HepG2 (cell line): ENCODE data around the gene TTYH2. TPM values are rescaled to one million over a fixed set of nuclear protein-coding genes. Genes with fewer than 3 reads are reported as not detected.

ENCODE experiments used
- ATAC-seq: fragments of 200-7000 bp; cut with Tn5 transposase; 3 replicates; pipeline ENCODE4 v1.9.1; 2020; ENCODE audit warnings: mild to moderate bottlenecking, moderate library complexity
- BruUV-seq: library from RNA; stranded (reverse); fragments of 400-500 nt; replicated peaks from 2 replicates; lab custom pipeline; 2021; lab: Mats Ljungman, UMichigan
- CTCF ChIA-PET: fragments of 300-600 bp; formaldehyde crosslinking; extraction: SDS; loops from one replicate; lab custom pipeline; 2021; ENCODE audit warnings: low total read pairs, inconsistent platforms, low intra/inter-chr PET ratio; lab: Yijun Ruan, JAX
- POLR2A ChIA-PET: fragments of 350-600 bp; sonication (Branson Sonifier 250); formaldehyde crosslinking; loops from one replicate; lab custom pipeline; 2020; ENCODE audit warnings: antibody characterized with exemption, inconsistent platforms; lab: Yijun Ruan, JAX
- DNase-seq: peaks from one replicate; pipeline ENCODE4 v3.0.0-alpha.2; 2015; ENCODE audit warnings: low spot score
- FAIRE-seq: peaks from 3 replicates; lab custom pipeline; 2011; peaks lifted over from hg19 to GRCh38; lab: Jason Lieb, UNC
- H2AFZ ChIP-seq: one replicate; pipeline ENCODE4 v1.6.1; 2011; ENCODE audit warnings: low read length, inconsistent platforms
- H3K27ac ChIP-seq: fragments of 300-600 bp; 3 replicates; pipeline ENCODE4 v1.8.0; 2011; ENCODE audit warnings: mixed run types, mild to moderate bottlenecking, mixed read lengths, low read length, inconsistent platforms; ENCODE audit not compliant: insufficient read depth; ENCODE audit errors: extremely low read length
- H3K27me3 ChIP-seq, 2 experiments: fragments of 200-600 bp in 1 of 2; 2 replicates in 1 of 2; 3 replicates in 1 of 2; pipeline versions ENCODE4 v1.6.0 to v1.8.0; 2011; ENCODE audit warnings: low read length in 2 of 2, mild to moderate bottlenecking in 2 of 2, moderate library complexity in 2 of 2, inconsistent platforms in 1 of 2; ENCODE audit not compliant: insufficient read depth in 2 of 2, control insufficient read depth in 1 of 2
- H3K36me3 ChIP-seq, 2 experiments: fragments of 200-600 bp in 1 of 2; replicated peaks in 1 of 2; 2 replicates in 1 of 2; 3 replicates in 1 of 2; pipeline versions ENCODE4 v1.5.1 to v1.8.0; 2011; ENCODE audit warnings: low read length in 2 of 2, inconsistent platforms in 1 of 2; ENCODE audit not compliant: insufficient read depth in 2 of 2, control insufficient read depth in 1 of 2
- H3K4me1 ChIP-seq: 2 replicates; pipeline ENCODE4 v1.5.1; 2012; ENCODE audit warnings: low read length, inconsistent platforms; ENCODE audit not compliant: insufficient read depth
- H3K4me2 ChIP-seq: 2 replicates; pipeline ENCODE4 v1.6.0; 2011; ENCODE audit warnings: low read depth, low read length, inconsistent platforms
- H3K4me3 ChIP-seq, 3 experiments: fragments of 200-600 bp in 1 of 3; sonication (generic), shearing (Covaris generic) in 1 of 3; replicated peaks in 1 of 3; 2 replicates each; pipeline ENCODE4 v1.5.1; 2011 to 2016; ENCODE audit warnings: low read length in 3 of 3, inconsistent platforms in 2 of 3, low read depth in 2 of 3, mild to moderate bottlenecking in 2 of 3, control low read depth in 1 of 3, mixed read lengths in 1 of 3; ENCODE audit not compliant: insufficient read depth in 1 of 3
- H3K79me2 ChIP-seq: one replicate; pipeline ENCODE4 v1.6.1; 2011; ENCODE audit warnings: low read length, inconsistent platforms; ENCODE audit not compliant: insufficient read depth
- H3K9ac ChIP-seq: 2 replicates; pipeline ENCODE4 v1.6.0; 2011; ENCODE audit warnings: mild to moderate bottlenecking, low read depth, low read length, inconsistent platforms; ENCODE audit not compliant: insufficient read depth
- H3K9me3 ChIP-seq: 2 replicates; pipeline ENCODE4 v1.5.1; 2012; ENCODE audit warnings: mild to moderate bottlenecking, low read length
- H4K20me1 ChIP-seq: 2 replicates; pipeline ENCODE4 v1.6.0; 2011; ENCODE audit warnings: inconsistent platforms, mild to moderate bottlenecking, low read length, moderate library complexity; ENCODE audit not compliant: insufficient read depth
- GABPA ChIP-seq, 2 experiments: IDR thresholded peaks; 2 replicates each; pipeline ENCODE4 v1.6.1; 2011 to 2016; ENCODE audit warnings: low read depth in 2 of 2, low read length in 1 of 2, missing biosample characterization in 1 of 2, missing genetic modification characterization in 1 of 2
- HMGA1 ChIP-seq: sonication (generic); formaldehyde crosslinking; conservative IDR thresholded peaks from 2 replicates; pipeline ENCODE4 v1.4.0; 2020; ENCODE audit warnings: missing genetic modification reagents
- NR2C2 ChIP-seq: sonication (generic); formaldehyde crosslinking; IDR thresholded peaks from 2 replicates; pipeline ENCODE4 v1.4.0; 2020; ENCODE audit warnings: missing genetic modification reagents, mild to moderate bottlenecking, moderate library complexity, borderline replicate concordance
- STAG1 ChIP-seq: sonication (generic); formaldehyde crosslinking; IDR thresholded peaks from 2 replicates; pipeline ENCODE4 v1.4.0; 2020; ENCODE audit warnings: missing genetic modification reagents
- TAF1 ChIP-seq: sonication (generic); formaldehyde crosslinking; IDR thresholded peaks from 2 replicates; pipeline ENCODE4 v1.4.0; 2020; ENCODE audit warnings: missing genetic modification reagents
- TSC22D2 ChIP-seq: sonication (generic); formaldehyde crosslinking; IDR thresholded peaks from 2 replicates; pipeline ENCODE4 v1.5.1; 2020; ENCODE audit warnings: missing genetic modification reagents, mild to moderate bottlenecking, borderline replicate concordance
- ZNF160 ChIP-seq: sonication (generic); formaldehyde crosslinking; IDR thresholded peaks from 2 replicates; pipeline ENCODE4 v1.8.0; 2022; ENCODE audit warnings: mild to moderate bottlenecking, inconsistent platforms, missing genetic modification reagents
- ZNF235 ChIP-seq: sonication (generic); formaldehyde crosslinking; IDR thresholded peaks from 2 replicates; pipeline ENCODE4 v1.8.1; 2023; ENCODE audit warnings: mild to moderate bottlenecking, missing genetic modification reagents, borderline replicate concordance
- ZNF337 ChIP-seq: sonication (generic); formaldehyde crosslinking; IDR thresholded peaks from 2 replicates; pipeline ENCODE4 v1.5.1; 2020; ENCODE audit warnings: missing genetic modification reagents, low read depth, mild to moderate bottlenecking, borderline replicate concordance
- ZNF530 ChIP-seq: sonication (generic); formaldehyde crosslinking; IDR thresholded peaks from 2 replicates; pipeline ENCODE4 v1.5.0; 2020; ENCODE audit warnings: low read depth, mild to moderate bottlenecking, missing genetic modification reagents
- ZNF558 ChIP-seq: sonication (generic); formaldehyde crosslinking; IDR thresholded peaks from 2 replicates; pipeline ENCODE4 v1.9.0; 2022; ENCODE audit warnings: mild to moderate bottlenecking, missing genetic modification reagents, borderline replicate concordance
- ZNF660 ChIP-seq: sonication (generic); formaldehyde crosslinking; IDR thresholded peaks from 2 replicates; pipeline ENCODE4 v1.5.1; 2020; ENCODE audit warnings: mild to moderate bottlenecking, low read depth, missing genetic modification reagents, borderline replicate concordance
- WGBS: methylation state at CpG from one replicate; pipeline ENCODE4 v1.1.6; 2017; ENCODE audit warnings: low lambda C conversion rate; 5-methylcytosine and 5-hydroxymethylcytosine counted together
- in situ Hi-C: cut with HindIII; loops from 2 replicates; pipeline ENCODE4 v1.10.0; 2017; ENCODE audit warnings: low pct_unique_long_range_greater_than_20kb; ENCODE audit not compliant: extremely low pct_ligation_motif_present
- intact Hi-C: fragments of 100-400 bp; cut with micrococcal nuclease; formaldehyde crosslinking; loops from one replicate; pipeline ENCODE4 v1.10.0; 2022; ENCODE audit not compliant: unreplicated experiment
- polyA plus RNA-seq, 8 experiments: library from polyadenylated mRNA; depleted of rRNA in 3 of 8; stranded (reverse) in 7 of 8; unstranded in 1 of 8; fragments of >200 nt; fragmentation: Illumina TruSeq in 4 of 8; extraction: Trizol in 4 of 8; gene quantifications; 2 replicates each; pipeline versions ENCODE4 v1.2.1 to v1.2.3, GENCODE V29; 2011 to 2016; ENCODE audit warnings: low read depth in 4 of 8, missing spikeins in 1 of 8, mixed read lengths in 1 of 8; ENCODE audit not compliant: insufficient read depth in 1 of 8
- total RNA-seq, 5 experiments: library from RNA; depleted of rRNA; stranded (reverse); fragments of >200 nt; fragmentation: Illumina TruSeq; extraction: Trizol; gene quantifications; 2 replicates each; pipeline ENCODE4 v1.2.3, GENCODE V29; 2016; ENCODE audit warnings: low read depth in 1 of 5
- TF ChIP-seq, protein P1 (sequence below): sonication (generic); formaldehyde crosslinking; IDR thresholded peaks from 2 replicates; pipeline ENCODE4 v1.5.0; 2020; ENCODE audit warnings: missing genetic modification reagents, mild to moderate bottlenecking, borderline replicate concordance

Gene TTYH2
- total and polyA plus RNA-seq, 2 of the 13 experiments (the other 11 are each of a cell fraction or from before 2014, with no cell fraction given) = 0.77 to 0.96 TPM

DNA sequence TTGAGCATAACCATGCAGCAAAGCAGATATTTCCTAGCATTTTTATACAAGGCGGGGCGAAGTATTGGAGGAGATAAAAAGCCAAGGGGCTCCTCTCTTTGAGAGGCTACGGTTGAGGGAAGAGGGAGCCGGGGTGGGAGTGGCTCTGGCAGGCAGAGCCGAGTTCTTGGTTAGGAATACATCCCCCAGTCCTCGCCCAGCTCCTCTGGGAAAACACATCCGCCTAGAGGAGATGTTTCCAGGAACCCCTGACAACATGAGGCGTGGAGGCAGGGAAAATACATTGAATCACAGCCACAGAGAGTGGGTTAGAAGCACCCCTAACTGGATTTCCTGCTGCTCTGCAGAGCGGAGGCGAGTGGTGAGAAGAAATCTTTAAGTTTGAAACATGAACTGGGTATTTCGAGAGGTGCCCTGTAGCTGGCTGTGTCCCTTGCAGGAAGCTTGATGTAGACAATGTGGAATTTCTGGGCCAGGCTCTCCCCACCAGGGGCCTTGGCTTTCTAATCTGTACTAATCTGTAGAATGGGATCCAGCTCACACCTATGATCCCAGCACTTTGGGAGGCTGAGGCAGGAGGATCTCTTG, 27.3 kb downstream of the TTYH2 start (continued):
- TF ChIP-seq GABPA (IDR thresholded peaks at IDR 0.05; ENCODE audit: low read depth, low read length) (no peak), GABPA (CRISPR knock-in tag; IDR thresholded peaks at IDR 0.05; ENCODE audit: low read depth) (no peak)

DNA sequence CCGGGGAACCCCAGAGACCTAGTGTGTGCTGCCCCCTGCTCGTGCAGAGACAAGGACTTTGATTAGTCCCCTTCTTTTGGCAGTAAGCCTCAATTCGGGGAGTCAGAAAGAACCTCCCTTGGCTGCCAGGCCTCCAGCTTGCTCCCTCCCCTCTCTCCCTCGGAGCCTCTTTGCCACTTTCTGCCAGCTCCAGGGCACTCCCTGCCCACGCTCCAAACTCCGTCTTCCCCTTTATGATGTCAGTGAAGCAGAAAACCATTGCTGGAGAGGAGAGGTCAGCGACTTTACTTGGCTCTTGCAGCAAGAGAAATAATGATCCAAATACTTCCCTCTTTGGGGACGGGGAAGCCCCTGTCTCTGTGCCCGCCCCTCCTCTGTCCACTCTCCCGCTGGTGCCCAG, 28.1 kb downstream of the TTYH2 start:
- H4K20me1 ChIP-seq = no peaks in the 10 kb centered on the region; the same call in 1 of the 2 replicates
- H3K9ac ChIP-seq = no peak overlapping the region
- no peak overlapping the region for H3K27ac ChIP-seq
- no peaks in the 10 kb centered on the region for H3K9me3 ChIP-seq
- intact Hi-C loops = no loop called here
- POLR2A ChIA-PET = no interaction called here
- H3K4me1 ChIP-seq = peaks cover 10% of the 10 kb centered on the region
- H3K4me2 ChIP-seq = no peak overlapping the region
- H3K36me3 ChIP-seq = no peaks in the 10 kb centered on the region
- ATAC-seq (no peak), FAIRE-seq (no peak)
- no peak overlapping the region for H2AFZ ChIP-seq
- CTCF ChIA-PET = no interaction called here
- WGBS = 47% methylated on average over 9 of the region's 10 CpGs
- TF ChIP-seq STAG1 (no peak), TSC22D2 (no peak), ZNF235 (CRISPR knock-in tag) (no peak), TAF1 (CRISPR knock-in tag) (no peak), NR2C2 (CRISPR knock-in tag) (no peak), ZNF337 (CRISPR knock-in tag) (no peak), HMGA1 (no peak), ZNF660 (CRISPR knock-in tag) (no peak), ZNF160 (CRISPR knock-in tag) (no peak), ZNF530 (CRISPR knock-in tag) (no peak), ZNF558 (CRISPR knock-in tag) (no peak)
- TF ChIP-seq, protein P1, sequence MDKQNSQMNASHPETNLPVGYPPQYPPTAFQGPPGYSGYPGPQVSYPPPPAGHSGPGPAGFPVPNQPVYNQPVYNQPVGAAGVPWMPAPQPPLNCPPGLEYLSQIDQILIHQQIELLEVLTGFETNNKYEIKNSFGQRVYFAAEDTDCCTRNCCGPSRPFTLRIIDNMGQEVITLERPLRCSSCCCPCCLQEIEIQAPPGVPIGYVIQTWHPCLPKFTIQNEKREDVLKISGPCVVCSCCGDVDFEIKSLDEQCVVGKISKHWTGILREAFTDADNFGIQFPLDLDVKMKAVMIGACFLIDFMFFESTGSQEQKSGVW (CRISPR knock-in tag) = no peak
- TF ChIP-seq, all 625 proteins: peak for 0
- in situ Hi-C loops = no loop called here
- BruUV-seq = no TSS peak
- Histone ChIP-seq H3K4me3 (no peak overlapping the region), H3K79me2 (no peaks in the 10 kb centered on the region), H3K27me3 (peaks cover 0 to 1% of the 10 kb centered on the region in 2 experiments; a peak in 1 of 5 replicates)
- DNase-seq = no peak
